ENCODE data around the gene ENTHD1.

GRCh38 chr22:39765046-39765445 is 128.5 kb downstream of the ENTHD1 start:
- TF ChIP-seq BCL11A (IDR thresholded peaks at IDR 0.05; ENCODE audit: low read depth in 2 of 2, low read length in 2 of 2) (no peak), HDAC6 (IDR thresholded peaks at IDR 0.05; ENCODE audit: low read depth, low read length) (no peak), POLR2AphosphoS5 (IDR thresholded peaks at IDR 0.05; ENCODE audit: low read depth, low read length) (no peak), TBP (IDR thresholded peaks at IDR 0.05; ENCODE audit: low read depth, low read length) (no peak), CTCF (IDR thresholded peaks at IDR 0.05; ENCODE audit: control extremely low read depth in 1 of 3, insufficient read depth in 1 of 3, low read depth in 1 of 3, low read length in 3 of 3) (no peak), YY1 (IDR thresholded peaks at IDR 0.05; ENCODE audit: low read depth, low read length) (no peak), POLR2A (IDR thresholded peaks at IDR 0.05; ENCODE audit: control extremely low read depth in 1 of 2, low read depth in 2 of 2, low read length in 2 of 2) (no peak)
- TF ChIP-seq, protein P1, sequence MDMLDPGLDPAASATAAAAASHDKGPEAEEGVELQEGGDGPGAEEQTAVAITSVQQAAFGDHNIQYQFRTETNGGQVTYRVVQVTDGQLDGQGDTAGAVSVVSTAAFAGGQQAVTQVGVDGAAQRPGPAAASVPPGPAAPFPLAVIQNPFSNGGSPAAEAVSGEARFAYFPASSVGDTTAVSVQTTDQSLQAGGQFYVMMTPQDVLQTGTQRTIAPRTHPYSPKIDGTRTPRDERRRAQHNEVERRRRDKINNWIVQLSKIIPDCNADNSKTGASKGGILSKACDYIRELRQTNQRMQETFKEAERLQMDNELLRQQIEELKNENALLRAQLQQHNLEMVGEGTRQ (IDR thresholded peaks at IDR 0.05; ENCODE audit: low read length): no peak
- TF ChIP-seq, protein P2, sequence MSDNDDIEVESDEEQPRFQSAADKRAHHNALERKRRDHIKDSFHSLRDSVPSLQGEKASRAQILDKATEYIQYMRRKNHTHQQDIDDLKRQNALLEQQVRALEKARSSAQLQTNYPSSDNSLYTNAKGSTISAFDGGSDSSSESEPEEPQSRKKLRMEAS (IDR thresholded peaks at IDR 0.05): no peak

Data from H1 (cell line).